Right atrium auricular region (tissue), 2 donors: ENCODE data around the gene JUNB. TPM values are rescaled to one million over a fixed set of nuclear protein-coding genes. Genes with fewer than 3 reads are reported as not detected.
A peak's percentile ranks its signal among the peaks of the same experiment; 100 is the strongest.

Experiments used
- DNase-seq: peaks from one replicate; pipeline ENCODE4 v3.0.0-alpha.2; 2019; ENCODE audit warnings: low spot score
- H3K27ac ChIP-seq, 2 donors: fragments of 200-600 bp; sonication (generic); 1 replicate in 1 of 2; 2 replicates in 1 of 2; pipeline ENCODE4 v1.5.1; 2016 to 2019
- H3K27me3 ChIP-seq, 2 donors: fragments of 200-600 bp; sonication (generic); one replicate each; pipeline versions ENCODE4 v1.5.1 to v1.6.0; 2017 to 2019
- H3K36me3 ChIP-seq: fragments of 200-600 bp; sonication (generic); one replicate; pipeline ENCODE4 v1.5.1; 2016
- H3K4me1 ChIP-seq, 2 donors: fragments of 200-600 bp; sonication (generic); one replicate each; pipeline versions ENCODE4 v1.5.1 to v1.6.0; 2017 to 2019
- H3K4me3 ChIP-seq, 2 donors: fragments of 200-600 bp; sonication (generic); 1 replicate in 1 of 2; 2 replicates in 1 of 2; pipeline ENCODE4 v1.5.1; 2017 to 2019; ENCODE audit warnings: mild to moderate bottlenecking in 1 of 2, moderate library complexity in 1 of 2
- H3K9me3 ChIP-seq, 2 donors: fragments of 200-600 bp; sonication (generic); one replicate each; pipeline ENCODE4 v1.5.1; 2019
- total RNA-seq, 2 donors: library from RNA; depleted of rRNA; stranded (reverse); fragments of >200 nt; gene quantifications; one replicate each; pipeline ENCODE4 v1.1.0, GENCODE V29; 2016
- TF ChIP-seq, protein P1 (sequence below), 2 donors: fragments of 200-600 bp; sonication (generic); IDR thresholded peaks; one replicate each; pipeline ENCODE4 v1.5.1; 2019; ENCODE audit warnings: antibody characterized with exemption in 2 of 2

Gene JUNB
- total RNA-seq, 2 donors from 2014 or later = 321 to 506 TPM

DNA sequence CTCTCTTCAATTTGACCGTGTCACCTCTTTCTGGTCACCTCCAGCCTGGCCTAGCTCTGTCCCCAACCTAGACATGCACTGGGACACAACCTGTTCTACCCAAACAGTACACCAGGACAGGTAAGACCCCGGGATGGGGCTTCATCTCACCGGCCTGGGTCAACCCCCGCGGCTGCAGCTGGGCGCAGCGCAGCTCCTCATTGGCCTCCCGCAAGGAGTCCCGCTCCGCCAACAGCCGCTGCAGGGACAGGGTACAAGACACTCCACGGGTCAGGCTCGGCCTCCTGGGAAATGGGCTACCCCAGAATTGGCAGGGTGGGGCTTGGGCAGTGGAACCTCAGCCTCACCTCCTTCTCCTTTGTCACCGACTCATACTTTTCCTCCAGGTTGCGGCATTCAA is 23.6 kb upstream of the JUNB start:
- TF ChIP-seq, protein P1, sequence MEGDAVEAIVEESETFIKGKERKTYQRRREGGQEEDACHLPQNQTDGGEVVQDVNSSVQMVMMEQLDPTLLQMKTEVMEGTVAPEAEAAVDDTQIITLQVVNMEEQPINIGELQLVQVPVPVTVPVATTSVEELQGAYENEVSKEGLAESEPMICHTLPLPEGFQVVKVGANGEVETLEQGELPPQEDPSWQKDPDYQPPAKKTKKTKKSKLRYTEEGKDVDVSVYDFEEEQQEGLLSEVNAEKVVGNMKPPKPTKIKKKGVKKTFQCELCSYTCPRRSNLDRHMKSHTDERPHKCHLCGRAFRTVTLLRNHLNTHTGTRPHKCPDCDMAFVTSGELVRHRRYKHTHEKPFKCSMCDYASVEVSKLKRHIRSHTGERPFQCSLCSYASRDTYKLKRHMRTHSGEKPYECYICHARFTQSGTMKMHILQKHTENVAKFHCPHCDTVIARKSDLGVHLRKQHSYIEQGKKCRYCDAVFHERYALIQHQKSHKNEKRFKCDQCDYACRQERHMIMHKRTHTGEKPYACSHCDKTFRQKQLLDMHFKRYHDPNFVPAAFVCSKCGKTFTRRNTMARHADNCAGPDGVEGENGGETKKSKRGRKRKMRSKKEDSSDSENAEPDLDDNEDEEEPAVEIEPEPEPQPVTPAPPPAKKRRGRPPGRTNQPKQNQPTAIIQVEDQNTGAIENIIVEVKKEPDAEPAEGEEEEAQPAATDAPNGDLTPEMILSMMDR (IDR thresholded peaks at IDR 0.05) = no peak
- peaks cover 0 to 14% of the 10 kb centered on the region in 2 donors for H3K4me1 ChIP-seq
- no peak overlapping the region for H3K4me3 ChIP-seq
- peaks cover 13% of the 10 kb centered on the region for H3K36me3 ChIP-seq
- no peaks in the 10 kb centered on the region for H3K9me3 ChIP-seq
- no peak overlapping the region for H3K27ac ChIP-seq
- no peak for DNase-seq
- no peaks in the 10 kb centered on the region for H3K27me3 ChIP-seq

DNA sequence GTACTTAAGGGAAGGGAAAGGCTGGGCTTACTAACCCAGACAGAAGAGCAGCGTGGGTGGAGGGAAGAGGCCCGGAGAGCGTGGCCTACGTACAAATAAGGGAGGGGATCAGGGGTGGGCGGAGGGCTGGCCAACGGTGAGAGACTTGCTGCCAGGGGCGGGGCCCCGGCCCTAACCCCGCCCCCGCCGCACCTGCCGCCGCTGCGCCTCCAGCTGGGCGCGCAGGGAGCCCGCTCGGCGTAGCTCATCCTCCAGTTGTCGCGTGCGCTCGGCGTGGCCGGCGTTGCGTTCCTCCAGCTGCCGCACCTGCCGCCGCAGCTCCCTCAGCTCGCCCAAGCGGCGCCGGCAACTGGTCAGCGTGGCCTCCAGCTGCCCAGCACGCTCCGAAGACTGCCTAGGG is 21.6 kb upstream of the JUNB start:
- DNase-seq = no peak
- Histone ChIP-seq H3K4me1 (peaks cover 0 to 28% of the 10 kb centered on the region in 2 donors), H3K9me3 (no peaks in the 10 kb centered on the region), H3K36me3 (peaks cover 1% of the 10 kb centered on the region), H3K27me3 (no peaks in the 10 kb centered on the region), H3K4me3 (no peak overlapping the region), H3K27ac (no peak overlapping the region)
- TF ChIP-seq, protein P1 (IDR thresholded peaks at IDR 0.05) = no peak

DNA sequence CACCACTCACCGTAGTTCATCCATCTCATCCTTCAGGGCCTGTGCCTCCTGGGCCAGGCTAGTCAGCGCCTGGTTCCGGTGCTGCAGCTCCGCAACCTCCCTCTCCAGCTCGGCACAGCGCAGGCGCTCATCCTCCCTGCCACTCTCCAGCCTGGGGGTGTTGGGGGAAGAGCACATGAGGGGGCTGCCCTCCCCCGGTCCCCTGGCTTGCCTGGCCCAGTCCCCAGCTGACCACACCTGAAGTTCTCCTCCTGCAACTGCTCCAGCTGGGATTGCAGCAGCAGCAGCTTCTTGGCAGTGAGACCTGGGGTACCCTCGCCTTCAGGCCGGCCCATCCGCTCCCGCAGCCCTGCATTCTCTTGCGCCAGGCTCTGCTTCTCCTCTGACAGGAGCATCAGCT is 20.4 kb upstream of the JUNB start:
- no peak overlapping the region for H3K4me3 ChIP-seq
- H3K4me1 ChIP-seq = peaks cover 0 to 34% of the 10 kb centered on the region in 2 donors
- H3K27ac ChIP-seq = no peak overlapping the region
- no peak for DNase-seq
- no peaks in the 10 kb centered on the region for H3K36me3 ChIP-seq
- H3K27me3 ChIP-seq = no peaks in the 10 kb centered on the region
- TF ChIP-seq, protein P1 (IDR thresholded peaks at IDR 0.05) = no peak
- H3K9me3 ChIP-seq = no peaks in the 10 kb centered on the region

DNA sequence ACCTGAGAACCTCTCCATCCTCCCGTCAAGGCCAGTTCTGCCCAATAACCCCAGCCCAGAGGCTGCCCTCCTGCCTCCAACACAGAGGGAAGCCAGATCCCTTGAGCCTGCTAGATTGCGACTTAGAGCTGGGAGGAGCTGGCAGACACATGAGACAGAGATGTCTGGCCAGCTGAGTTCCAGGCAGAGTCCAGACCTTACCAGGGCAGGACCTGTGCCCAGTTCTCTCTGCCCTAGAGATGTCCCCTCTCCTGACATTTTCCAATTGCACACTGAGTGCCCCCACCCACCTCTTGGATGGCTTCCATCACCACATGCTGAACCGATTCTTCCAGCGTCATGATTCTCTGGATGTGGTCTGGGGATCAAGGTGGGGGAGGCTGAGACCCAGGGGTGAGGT is 19.0 kb upstream of the JUNB start:
- Histone ChIP-seq H3K27me3 (no peaks in the 10 kb centered on the region), H3K36me3 (no peaks in the 10 kb centered on the region), H3K27ac (peak overlapping the region; percentile 41 to 51), H3K9me3 (no peaks in the 10 kb centered on the region), H3K4me3 (no peak overlapping the region), H3K4me1 (peaks cover 0 to 32% of the 10 kb centered on the region in 2 donors)
- peak; percentile 59 for DNase-seq
- TF ChIP-seq, protein P1 (IDR thresholded peaks at IDR 0.05) = no peak

DNA sequence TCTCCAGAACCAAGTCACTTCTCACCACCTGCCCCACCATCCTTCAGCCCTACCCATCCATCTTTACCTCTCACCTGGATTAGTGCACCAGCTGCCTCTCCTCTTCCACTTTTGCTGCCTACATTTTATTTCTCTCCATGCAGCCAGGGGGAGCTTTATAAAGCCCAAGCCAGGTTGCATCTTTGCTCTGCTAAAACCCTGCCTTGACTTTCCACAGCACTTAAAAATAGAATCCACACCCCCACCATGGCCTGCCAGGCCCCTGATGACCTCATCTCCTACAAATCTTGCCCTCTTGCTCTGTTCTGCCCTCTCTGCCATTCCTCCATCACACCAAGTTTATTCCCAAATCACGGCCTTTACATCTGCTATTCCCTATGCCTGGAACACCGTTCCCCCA is 17.7 kb upstream of the JUNB start:
- no peaks in the 10 kb centered on the region for H3K27me3 ChIP-seq
- no peak overlapping the region for H3K4me3 ChIP-seq
- TF ChIP-seq, protein P1 (IDR thresholded peaks at IDR 0.05) = peak in 1 of 2 donors; percentile 49
- peaks cover 0 to 39% of the 10 kb centered on the region in 2 donors for H3K4me1 ChIP-seq
- no peaks in the 10 kb centered on the region for H3K9me3 ChIP-seq
- H3K27ac ChIP-seq = peak overlapping the region; percentile 7 to 72
- no peaks in the 10 kb centered on the region for H3K36me3 ChIP-seq
- no peak for DNase-seq
